ENCODE measurements around the gene PDSS2.

- TF ChIP-seq CTCF (IDR thresholded peaks at IDR 0.05) (no peak), TEAD4 (IDR thresholded peaks at IDR 0.05; ENCODE audit: borderline replicate concordance, insufficient read depth) (no peak), USF2 (IDR thresholded peaks at IDR 0.05; ENCODE audit: borderline replicate concordance, low read depth, low read length) (no peak), RXRA (IDR thresholded peaks at IDR 0.05; ENCODE audit: borderline replicate concordance, low read depth) (no peak), CHD2 (IDR thresholded peaks at IDR 0.05; ENCODE audit: low read length, partially characterized antibody) (no peak), SMC3 (IDR thresholded peaks at IDR 0.05; ENCODE audit: low read depth, low read length) (no peak), RFX5 (IDR thresholded peaks at IDR 0.05; ENCODE audit: low read length) (no peak), TCF12 (IDR thresholded peaks at IDR 0.05) (no peak), SIN3A (IDR thresholded peaks at IDR 0.05; ENCODE audit: borderline replicate concordance, low read depth, low read length) (no peak), MAX (IDR thresholded peaks at IDR 0.05; ENCODE audit: low read depth) (no peak), POLR2AphosphoS5 (IDR thresholded peaks at IDR 0.05; ENCODE audit: low read depth, low read length) (no peak), RAD21 (IDR thresholded peaks at IDR 0.05; ENCODE audit: low read length) (no peak), JUND (IDR thresholded peaks at IDR 0.05) (no peak)
Measured at GRCh38 chr6:107360476-107360875, 98.9 kb downstream of the PDSS2 start.
